ENCODE data around the gene CLEC16A. TPM values are rescaled to one million over a fixed set of nuclear protein-coding genes. Genes with fewer than 3 reads are reported as not detected.

The CLEC16A gene
- total RNA-seq, 1 donor from 2014 or later, result 7.8 TPM

DNA sequence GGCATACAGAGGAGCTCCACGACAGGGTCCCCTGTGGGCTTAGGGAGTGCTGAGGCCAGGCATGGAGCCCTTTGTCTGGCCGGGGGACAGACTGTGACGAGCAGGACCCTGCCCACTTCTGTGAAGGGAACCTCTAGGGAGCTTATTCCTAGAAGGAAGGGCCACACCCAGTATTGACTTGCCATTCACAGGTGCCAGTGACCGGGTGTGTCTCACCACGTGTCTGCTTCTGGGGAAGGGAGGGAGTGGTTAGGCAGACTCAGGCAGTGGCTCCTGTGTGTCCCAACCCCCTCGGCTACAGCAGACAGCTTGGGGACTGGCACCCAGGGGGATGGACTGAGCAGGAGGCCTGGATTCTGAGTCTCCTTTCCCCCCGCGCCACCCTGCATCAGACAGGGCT, 254.5 kb downstream of the CLEC16A start:
- Histone ChIP-seq H2AFZ (replicated peaks) (no peak overlapping the region), H4K20me1 (ENCODE audit: low read depth) (no peaks in the 10 kb centered on the region), H3K4me2 (no peak overlapping the region), H3K4me3 (no peak overlapping the region), H3K36me3 (no peaks in the 10 kb centered on the region), H3K9me3 (ENCODE audit: low read depth) (no peaks in the 10 kb centered on the region), H3F3A (ENCODE audit: low read depth) (no peaks in the 10 kb centered on the region), H3K9ac (no peak overlapping the region), H3K27ac (no peak overlapping the region), H3K27me3 (no peaks in the 10 kb centered on the region), H3K4me1 (peaks cover 26% of the 10 kb centered on the region), H3K79me2 (ENCODE audit: low read depth) (no peaks in the 10 kb centered on the region)
- peaks cover 20% of the 10 kb centered on the region for H3K27me3 Mint-ChIP-seq (ENCODE audit: insufficient read depth, low read depth)
- no peaks in the 10 kb centered on the region for H3K36me3 Mint-ChIP-seq
- H3K27ac Mint-ChIP-seq, result no peak overlapping the region
- no peak overlapping the region for H3K4me3 Mint-ChIP-seq
- DNase-seq (ENCODE audit: low spot score), result no peak
- peaks cover 24% of the 10 kb centered on the region for H3K4me1 Mint-ChIP-seq
- no peaks in the 10 kb centered on the region for H3K9me3 Mint-ChIP-seq
- no peak for TF ChIP-seq EZH2phosphoT487 (IDR thresholded peaks at IDR 0.05)
- TF ChIP-seq EZH2 (IDR thresholded peaks at IDR 0.05), result no peak
- TF ChIP-seq CTCF (IDR thresholded peaks at IDR 0.05), result no peak

DNA sequence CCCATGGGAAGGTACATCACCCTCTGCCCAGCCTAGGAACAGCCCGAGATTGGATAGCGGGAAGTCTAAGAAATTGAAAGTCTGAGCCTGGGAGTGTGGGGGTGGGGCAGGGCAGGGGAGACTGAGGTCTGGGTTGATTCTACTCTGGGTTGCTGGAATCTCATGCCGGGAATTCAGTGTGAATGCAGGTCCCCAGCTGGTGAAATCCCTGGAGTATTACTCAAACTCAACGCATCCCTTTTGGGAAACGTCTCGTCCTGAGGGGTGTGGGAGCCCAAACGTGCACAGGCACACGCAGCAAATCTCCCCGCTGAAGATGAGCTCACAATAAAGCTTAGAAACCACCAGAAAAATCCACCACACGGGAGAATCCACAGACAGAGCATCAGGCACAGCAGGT, 256.2 kb downstream of the CLEC16A start:
- peak overlapping the region; percentile 11 for H3K27ac Mint-ChIP-seq
- Histone ChIP-seq H3K9ac (no peak overlapping the region), H3K36me3 (no peaks in the 10 kb centered on the region), H3K9me3 (ENCODE audit: low read depth) (no peaks in the 10 kb centered on the region), H3K27ac (no peak overlapping the region), H3K79me2 (ENCODE audit: low read depth) (no peaks in the 10 kb centered on the region), H3K4me1 (peaks cover 26% of the 10 kb centered on the region), H3K4me2 (no peak overlapping the region), H3K27me3 (no peaks in the 10 kb centered on the region), H2AFZ (replicated peaks) (no peak overlapping the region), H4K20me1 (ENCODE audit: low read depth) (no peaks in the 10 kb centered on the region), H3F3A (ENCODE audit: low read depth) (no peaks in the 10 kb centered on the region), H3K4me3 (no peak overlapping the region)
- no peaks in the 10 kb centered on the region for H3K36me3 Mint-ChIP-seq
- no peak overlapping the region for H3K4me3 Mint-ChIP-seq
- peaks cover 12% of the 10 kb centered on the region for H3K27me3 Mint-ChIP-seq (ENCODE audit: insufficient read depth, low read depth)
- TF ChIP-seq CTCF (IDR thresholded peaks at IDR 0.05) (no peak), EZH2phosphoT487 (IDR thresholded peaks at IDR 0.05) (no peak), EZH2 (IDR thresholded peaks at IDR 0.05) (no peak)
- no peaks in the 10 kb centered on the region for H3K9me3 Mint-ChIP-seq
- peak; percentile 19 for DNase-seq (ENCODE audit: low spot score)
- peaks cover 24% of the 10 kb centered on the region for H3K4me1 Mint-ChIP-seq

GRCh38 chr16:11201498-11202259, 257.3 kb downstream of the CLEC16A start:
- Histone ChIP-seq H4K20me1 (ENCODE audit: low read depth) (no peaks in the 10 kb centered on the region), H3K27ac (no peak overlapping the region), H3K9ac (no peak overlapping the region), H2AFZ (replicated peaks) (no peak overlapping the region), H3K4me3 (no peak overlapping the region), H3K27me3 (no peaks in the 10 kb centered on the region), H3F3A (ENCODE audit: low read depth) (no peaks in the 10 kb centered on the region), H3K79me2 (ENCODE audit: low read depth) (no peaks in the 10 kb centered on the region), H3K9me3 (ENCODE audit: low read depth) (no peaks in the 10 kb centered on the region), H3K36me3 (no peaks in the 10 kb centered on the region), H3K4me1 (peaks cover 26% of the 10 kb centered on the region), H3K4me2 (peak overlapping the region; percentile 65)
- H3K9me3 Mint-ChIP-seq, result no peaks in the 10 kb centered on the region
- no peak overlapping the region for H3K27ac Mint-ChIP-seq
- TF ChIP-seq EZH2 (IDR thresholded peaks at IDR 0.05), result no peak
- no peak for TF ChIP-seq EZH2phosphoT487 (IDR thresholded peaks at IDR 0.05)
- no peak for TF ChIP-seq CTCF (IDR thresholded peaks at IDR 0.05)
- no peaks in the 10 kb centered on the region for H3K36me3 Mint-ChIP-seq
- peak; percentile 45 for DNase-seq (ENCODE audit: low spot score)
- peaks cover 14% of the 10 kb centered on the region for H3K27me3 Mint-ChIP-seq (ENCODE audit: insufficient read depth, low read depth)
- no peak overlapping the region for H3K4me3 Mint-ChIP-seq
- peaks cover 24% of the 10 kb centered on the region for H3K4me1 Mint-ChIP-seq
